HepG2 (cell line): ENCODE measurements around the gene AHNAK. TPM values are rescaled to one million over a fixed set of nuclear protein-coding genes. Genes with fewer than 3 reads are reported as not detected.

Source experiments
- ATAC-seq: fragments of 200-7000 bp; cut with Tn5 transposase; 3 replicates; pipeline ENCODE4 v1.9.1; 2020; ENCODE audit warnings: mild to moderate bottlenecking, moderate library complexity
- BruUV-seq: library from RNA; stranded (reverse); fragments of 400-500 nt; replicated peaks from 2 replicates; lab custom pipeline; 2021; lab: Mats Ljungman, UMichigan
- CTCF ChIA-PET: fragments of 300-600 bp; formaldehyde crosslinking; extraction: SDS; loops from one replicate; lab custom pipeline; 2021; ENCODE audit warnings: low total read pairs, inconsistent platforms, low intra/inter-chr PET ratio; lab: Yijun Ruan, JAX
- POLR2A ChIA-PET: fragments of 350-600 bp; sonication (Branson Sonifier 250); formaldehyde crosslinking; loops from one replicate; lab custom pipeline; 2020; ENCODE audit warnings: antibody characterized with exemption, inconsistent platforms; lab: Yijun Ruan, JAX
- DNase-seq: peaks from one replicate; pipeline ENCODE4 v3.0.0-alpha.2; 2015; ENCODE audit warnings: low spot score
- FAIRE-seq: peaks from 3 replicates; lab custom pipeline; 2011; peaks lifted over from hg19 to GRCh38; lab: Jason Lieb, UNC
- H2AFZ ChIP-seq: one replicate; pipeline ENCODE4 v1.6.1; 2011; ENCODE audit warnings: low read length, inconsistent platforms
- H3K27ac ChIP-seq: fragments of 300-600 bp; 3 replicates; pipeline ENCODE4 v1.8.0; 2011; ENCODE audit warnings: mixed run types, mild to moderate bottlenecking, mixed read lengths, low read length, inconsistent platforms; ENCODE audit not compliant: insufficient read depth; ENCODE audit errors: extremely low read length
- H3K27me3 ChIP-seq, 2 experiments: fragments of 200-600 bp in 1 of 2; 2 replicates in 1 of 2; 3 replicates in 1 of 2; pipeline versions ENCODE4 v1.6.0 to v1.8.0; 2011; ENCODE audit warnings: low read length in 2 of 2, mild to moderate bottlenecking in 2 of 2, moderate library complexity in 2 of 2, inconsistent platforms in 1 of 2; ENCODE audit not compliant: insufficient read depth in 2 of 2, control insufficient read depth in 1 of 2
- H3K36me3 ChIP-seq, 2 experiments: fragments of 200-600 bp in 1 of 2; replicated peaks in 1 of 2; 2 replicates in 1 of 2; 3 replicates in 1 of 2; pipeline versions ENCODE4 v1.5.1 to v1.8.0; 2011; ENCODE audit warnings: low read length in 2 of 2, inconsistent platforms in 1 of 2; ENCODE audit not compliant: insufficient read depth in 2 of 2, control insufficient read depth in 1 of 2
- H3K4me1 ChIP-seq: 2 replicates; pipeline ENCODE4 v1.5.1; 2012; ENCODE audit warnings: low read length, inconsistent platforms; ENCODE audit not compliant: insufficient read depth
- H3K4me2 ChIP-seq: 2 replicates; pipeline ENCODE4 v1.6.0; 2011; ENCODE audit warnings: low read depth, low read length, inconsistent platforms
- H3K4me3 ChIP-seq, 3 experiments: fragments of 200-600 bp in 1 of 3; sonication (generic), shearing (Covaris generic) in 1 of 3; replicated peaks in 1 of 3; 2 replicates each; pipeline ENCODE4 v1.5.1; 2011 to 2016; ENCODE audit warnings: low read length in 3 of 3, inconsistent platforms in 2 of 3, low read depth in 2 of 3, mild to moderate bottlenecking in 2 of 3, control low read depth in 1 of 3, mixed read lengths in 1 of 3; ENCODE audit not compliant: insufficient read depth in 1 of 3
- H3K79me2 ChIP-seq: one replicate; pipeline ENCODE4 v1.6.1; 2011; ENCODE audit warnings: low read length, inconsistent platforms; ENCODE audit not compliant: insufficient read depth
- H3K9ac ChIP-seq: 2 replicates; pipeline ENCODE4 v1.6.0; 2011; ENCODE audit warnings: mild to moderate bottlenecking, low read depth, low read length, inconsistent platforms; ENCODE audit not compliant: insufficient read depth
- H3K9me3 ChIP-seq: 2 replicates; pipeline ENCODE4 v1.5.1; 2012; ENCODE audit warnings: mild to moderate bottlenecking, low read length
- H4K20me1 ChIP-seq: 2 replicates; pipeline ENCODE4 v1.6.0; 2011; ENCODE audit warnings: inconsistent platforms, mild to moderate bottlenecking, low read length, moderate library complexity; ENCODE audit not compliant: insufficient read depth
- AGO2 ChIP-seq: fragments of 200-400 bp; formaldehyde crosslinking; optimal IDR thresholded peaks from 2 replicates; pipeline ENCODE3; 2017; ENCODE audit warnings: mild to moderate bottlenecking, low read depth, low read length, moderate library complexity
- CEBPB ChIP-seq: IDR thresholded peaks from 2 replicates; pipeline ENCODE4 v1.6.1; 2011; ENCODE audit warnings: low read depth, low read length, improper control_type of control experiment, borderline replicate concordance
- THAP9 ChIP-seq: sonication (generic); formaldehyde crosslinking; IDR thresholded peaks from 2 replicates; pipeline ENCODE4; 2020; ENCODE audit warnings: missing genetic modification reagents, mild to moderate bottlenecking, borderline replicate concordance
- ZNF670 ChIP-seq: sonication (generic); formaldehyde crosslinking; IDR thresholded peaks from 2 replicates; pipeline ENCODE4 v1.8.0; 2022; ENCODE audit warnings: mild to moderate bottlenecking, missing genetic modification reagents, borderline replicate concordance
- WGBS: methylation state at CpG from one replicate; pipeline ENCODE4 v1.1.6; 2017; ENCODE audit warnings: low lambda C conversion rate; 5-methylcytosine and 5-hydroxymethylcytosine counted together
- in situ Hi-C: cut with HindIII; loops from 2 replicates; pipeline ENCODE4 v1.10.0; 2017; ENCODE audit warnings: low pct_unique_long_range_greater_than_20kb; ENCODE audit not compliant: extremely low pct_ligation_motif_present
- intact Hi-C: fragments of 100-400 bp; cut with micrococcal nuclease; formaldehyde crosslinking; loops from one replicate; pipeline ENCODE4 v1.10.0; 2022; ENCODE audit not compliant: unreplicated experiment
- polyA plus RNA-seq, 8 experiments: library from polyadenylated mRNA; depleted of rRNA in 3 of 8; stranded (reverse) in 7 of 8; unstranded in 1 of 8; fragments of >200 nt; fragmentation: Illumina TruSeq in 4 of 8; extraction: Trizol in 4 of 8; gene quantifications; 2 replicates each; pipeline versions ENCODE4 v1.2.1 to v1.2.3, GENCODE V29; 2011 to 2016; ENCODE audit warnings: low read depth in 4 of 8, missing spikeins in 1 of 8, mixed read lengths in 1 of 8; ENCODE audit not compliant: insufficient read depth in 1 of 8
- total RNA-seq, 5 experiments: library from RNA; depleted of rRNA; stranded (reverse); fragments of >200 nt; fragmentation: Illumina TruSeq; extraction: Trizol; gene quantifications; 2 replicates each; pipeline ENCODE4 v1.2.3, GENCODE V29; 2016; ENCODE audit warnings: low read depth in 1 of 5

AHNAK gene
- total and polyA plus RNA-seq, 2 of the 13 experiments (the other 11 are each of a cell fraction or from before 2014, with no cell fraction given): 23.4 to 25.0 TPM

- DNase-seq (no peak), FAIRE-seq (no peak), ATAC-seq (no peak)
- H3K36me3 ChIP-seq: peaks cover 12 to 38% of the 10 kb centered on the region in 2 experiments
- BruUV-seq: no TSS peak
- peaks cover 23% of the 10 kb centered on the region for H3K4me1 ChIP-seq
- no peaks in the 10 kb centered on the region for H3K27me3 ChIP-seq
- ChIA-PET CTCF (no interaction called here), POLR2A (no interaction called here)
- no peak overlapping the region for H3K4me2 ChIP-seq
- H3K4me3 ChIP-seq: no peak overlapping the region
- intact Hi-C loops: no loop called here
- H2AFZ ChIP-seq: no peak overlapping the region
- H3K79me2 ChIP-seq: peaks cover 17% of the 10 kb centered on the region
- TF ChIP-seq THAP9 (CRISPR knock-in tag) (no peak), CEBPB (no peak)
- in situ Hi-C loops: no loop called here
- H3K9ac ChIP-seq: no peak overlapping the region
- 100% methylated on average over 2 of the region's 2 CpGs for WGBS
- no peaks in the 10 kb centered on the region for H4K20me1 ChIP-seq
- no peak overlapping the region for H3K27ac ChIP-seq
- H3K9me3 ChIP-seq: no peaks in the 10 kb centered on the region
Measured at GRCh38 chr11:62579252-62579651, 32.6 kb upstream of the AHNAK start.

- Histone ChIP-seq H3K4me2 (no peak overlapping the region), H4K20me1 (no peaks in the 10 kb centered on the region), H3K27me3 (no peaks in the 10 kb centered on the region), H3K36me3 (peaks cover 12 to 36% of the 10 kb centered on the region in 2 experiments), H3K9ac (no peak overlapping the region), H3K27ac (no peak overlapping the region), H3K4me1 (peaks cover 23% of the 10 kb centered on the region), H3K79me2 (peaks cover 21% of the 10 kb centered on the region), H3K9me3 (no peaks in the 10 kb centered on the region), H3K4me3 (no peak overlapping the region), H2AFZ (no peak overlapping the region)
- TF ChIP-seq AGO2: peak; percentile 15
- no peak for TF ChIP-seq ZNF670 (CRISPR knock-in tag)
- FAIRE-seq (no peak), ATAC-seq (no peak), DNase-seq (no peak)
- no TSS peak for BruUV-seq
- ChIA-PET POLR2A (interaction anchor here (2.0 kb wide), 1 partner anchor 13 kb away, joined by 5 read pairs; the partner anchor contains the start of gene TUT1), CTCF (no interaction called here)
- in situ Hi-C loops (no loop called here), intact Hi-C loops (no loop called here)
- WGBS: over 99% methylated on average over 11 of the region's 11 CpGs
Measured at GRCh38 chr11:62578541-62578940, 31.9 kb upstream of the AHNAK start.
